Measurements from ENCODE around the gene PCSK6. TPM values are rescaled to one million over a fixed set of nuclear protein-coding genes. Genes with fewer than 3 reads are reported as not detected.

Gene PCSK6
- total RNA-seq, 4 donors from 2014 or later: 12.8 to 23.2 (median 18.4) TPM

GRCh38 chr15:101452572-101452971 is 36.9 kb downstream of the PCSK6 start:
- Histone ChIP-seq H3K36me3 (no peaks in the 10 kb centered on the region), H3K27ac (peak overlapping the region in 2 of 4 donors; percentile 14 to 35), H3K27me3 (no peaks in the 10 kb centered on the region), H3K4me1 (peaks cover 0 to 31% (median 3%) of the 10 kb centered on the region in 3 donors), H3K4me3 (no peak overlapping the region), H3K9me3 (no peaks in the 10 kb centered on the region)
- 43 to 77% methylated on average over 1 to 11 of the region's 11 CpGs for WGBS, 2 donors (ENCODE audit: low coverage in 1 of 2)
- TF ChIP-seq POLR2A (IDR thresholded peaks at IDR 0.05) (no peak), EP300 (IDR thresholded peaks at IDR 0.05) (no peak)
- ATAC-seq: no peak

GRCh38 chr15:101451846-101452245 is 37.7 kb downstream of the PCSK6 start:
- 53 to 64% methylated on average over 3 of the region's 3 CpGs for WGBS, 2 donors (ENCODE audit: low coverage in 1 of 2)
- TF ChIP-seq POLR2AphosphoS5 (IDR thresholded peaks at IDR 0.05) (no peak), POLR2A (IDR thresholded peaks at IDR 0.05) (no peak), EP300 (IDR thresholded peaks at IDR 0.05) (no peak)
- TF ChIP-seq, protein P1, sequence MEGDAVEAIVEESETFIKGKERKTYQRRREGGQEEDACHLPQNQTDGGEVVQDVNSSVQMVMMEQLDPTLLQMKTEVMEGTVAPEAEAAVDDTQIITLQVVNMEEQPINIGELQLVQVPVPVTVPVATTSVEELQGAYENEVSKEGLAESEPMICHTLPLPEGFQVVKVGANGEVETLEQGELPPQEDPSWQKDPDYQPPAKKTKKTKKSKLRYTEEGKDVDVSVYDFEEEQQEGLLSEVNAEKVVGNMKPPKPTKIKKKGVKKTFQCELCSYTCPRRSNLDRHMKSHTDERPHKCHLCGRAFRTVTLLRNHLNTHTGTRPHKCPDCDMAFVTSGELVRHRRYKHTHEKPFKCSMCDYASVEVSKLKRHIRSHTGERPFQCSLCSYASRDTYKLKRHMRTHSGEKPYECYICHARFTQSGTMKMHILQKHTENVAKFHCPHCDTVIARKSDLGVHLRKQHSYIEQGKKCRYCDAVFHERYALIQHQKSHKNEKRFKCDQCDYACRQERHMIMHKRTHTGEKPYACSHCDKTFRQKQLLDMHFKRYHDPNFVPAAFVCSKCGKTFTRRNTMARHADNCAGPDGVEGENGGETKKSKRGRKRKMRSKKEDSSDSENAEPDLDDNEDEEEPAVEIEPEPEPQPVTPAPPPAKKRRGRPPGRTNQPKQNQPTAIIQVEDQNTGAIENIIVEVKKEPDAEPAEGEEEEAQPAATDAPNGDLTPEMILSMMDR (IDR thresholded peaks at IDR 0.05): no peak
- ATAC-seq: peak; percentile 44

GRCh38 chr15:101451266-101451799 is 38.2 kb downstream of the PCSK6 start:
- H3K36me3 ChIP-seq: no peaks in the 10 kb centered on the region
- peak overlapping the region in 3 of 4 donors; percentile 19 to 35 (median 25) for H3K27ac ChIP-seq
- peak; percentile 45 for ATAC-seq
- no peaks in the 10 kb centered on the region for H3K27me3 ChIP-seq
- no peak overlapping the region for H3K4me3 ChIP-seq
- no peaks in the 10 kb centered on the region for H3K9me3 ChIP-seq
- WGBS, 2 donors (ENCODE audit: low coverage in 1 of 2): 33 to 41% methylated on average over 14 to 17 of the region's 19 CpGs
- H3K4me1 ChIP-seq: peaks cover 0 to 29% (median 9%) of the 10 kb centered on the region in 3 donors
- TF ChIP-seq POLR2A (IDR thresholded peaks at IDR 0.05) (no peak), EP300 (IDR thresholded peaks at IDR 0.05) (no peak), POLR2AphosphoS5 (IDR thresholded peaks at IDR 0.05) (no peak)
- TF ChIP-seq, protein P1 (IDR thresholded peaks at IDR 0.05): no peak

More at GRCh38 chr15:101451846-101452245, 37.7 kb downstream of the PCSK6 start:
- no peaks in the 10 kb centered on the region for H3K27me3 ChIP-seq
- peaks cover 0 to 31% (median 4%) of the 10 kb centered on the region in 3 donors for H3K4me1 ChIP-seq
- no peak overlapping the region for H3K4me3 ChIP-seq
- no peaks in the 10 kb centered on the region for H3K36me3 ChIP-seq
- no peaks in the 10 kb centered on the region for H3K9me3 ChIP-seq
- H3K27ac ChIP-seq: peak overlapping the region in 2 of 4 donors; percentile 19 to 35

DNA sequence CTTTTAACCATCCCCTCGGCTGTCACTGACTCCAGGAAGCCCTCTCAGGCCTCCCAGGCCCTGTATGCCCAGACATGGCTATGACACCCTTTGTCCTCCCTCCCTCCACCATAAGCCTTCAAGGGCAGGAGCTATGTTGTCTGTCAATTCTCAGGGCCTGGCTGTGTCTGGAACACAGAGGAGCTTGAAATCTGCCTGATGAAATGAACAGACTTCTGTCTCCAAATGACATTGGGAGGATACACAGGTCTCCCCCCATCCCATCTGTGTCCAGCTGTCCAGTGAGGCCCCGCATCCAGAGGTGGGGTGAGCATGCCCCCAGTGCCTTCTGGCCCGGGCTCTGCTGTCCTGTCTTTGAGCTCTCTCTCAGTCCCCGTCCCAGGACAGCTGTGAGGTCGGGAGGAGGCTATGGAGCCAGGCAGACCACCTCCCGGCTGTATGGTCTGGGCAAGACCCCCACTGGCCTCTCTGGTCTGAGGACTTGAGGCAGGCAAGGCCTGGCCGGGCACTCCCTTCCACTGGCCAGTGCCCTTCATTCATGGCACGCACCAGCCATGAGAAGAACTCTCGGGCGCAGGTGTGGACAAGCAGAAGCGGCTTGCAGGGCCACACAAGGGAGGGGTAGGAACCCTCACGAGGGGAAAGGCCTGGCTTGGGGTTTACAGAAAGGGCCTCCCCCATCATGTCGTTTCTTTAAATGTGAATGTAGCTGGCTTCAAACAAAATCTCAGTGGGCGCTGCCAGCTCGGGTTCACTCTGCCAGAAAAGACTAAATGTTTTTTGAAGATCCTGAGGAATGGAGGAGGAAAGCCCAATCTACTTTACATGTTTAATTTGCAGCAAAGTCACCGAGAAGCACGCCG is 38.9 kb downstream of the PCSK6 start:
- peaks cover 0 to 26% (median 9%) of the 10 kb centered on the region in 3 donors for H3K4me1 ChIP-seq
- peak overlapping the region in 3 of 4 donors; percentile 19 to 35 (median 25) for H3K27ac ChIP-seq
- ATAC-seq: no peak
- no peaks in the 10 kb centered on the region for H3K36me3 ChIP-seq
- no peaks in the 10 kb centered on the region for H3K9me3 ChIP-seq
- H3K4me3 ChIP-seq: no peak overlapping the region
- TF ChIP-seq, protein P1 (IDR thresholded peaks at IDR 0.05): no peak
- no peak for TF ChIP-seq POLR2A (IDR thresholded peaks at IDR 0.05)
- WGBS, 2 donors (ENCODE audit: low coverage in 1 of 2): 59 to 68% methylated on average over 5 to 11 of the region's 18 CpGs
- no peaks in the 10 kb centered on the region for H3K27me3 ChIP-seq

- 90 to 91% methylated on average over 11 to 13 of the region's 21 CpGs for WGBS, 2 donors (ENCODE audit: low coverage in 1 of 2)
- H3K36me3 ChIP-seq: no peaks in the 10 kb centered on the region
- H3K4me1 ChIP-seq: peaks cover 0 to 21% (median 7%) of the 10 kb centered on the region in 3 donors
- peak overlapping the region in 1 of 4 donors; percentile 25 for H3K27ac ChIP-seq
- no peak overlapping the region for H3K4me3 ChIP-seq
- H3K9me3 ChIP-seq: peaks cover 0 to 5% (median 0%) of the 10 kb centered on the region in 3 donors
- TF ChIP-seq POLR2AphosphoS5 (IDR thresholded peaks at IDR 0.05) (no peak), POLR2A (IDR thresholded peaks at IDR 0.05) (no peak), EP300 (IDR thresholded peaks at IDR 0.05) (no peak)
- TF ChIP-seq, protein P1 (IDR thresholded peaks at IDR 0.05): no peak
- H3K27me3 ChIP-seq: no peaks in the 10 kb centered on the region
- no peak for ATAC-seq
Observed at GRCh38 chr15:101449471-101450402, 39.8 kb downstream of the PCSK6 start.

Measured in gastroesophageal sphincter (tissue), 4 donors.